Activated T-helper 17 cell treated with anti-CD3 and anti-CD28 coated beads, Interleukin-2, amount 50 U/mL, for 72 hours (primary cell): ENCODE data around the gene C1QTNF12. TPM values are rescaled to one million over a fixed set of nuclear protein-coding genes. Genes with fewer than 3 reads are reported as not detected.

ENCODE experiments used
- ATAC-seq: fragments of 150-1000 bp; cut with Tn5 transposase; replicated peaks from 2 replicates; pipeline ENCODE4 v1.10.0; 2021; ENCODE audit warnings: mild to moderate bottlenecking, moderate library complexity
- H3K27ac Mint-ChIP-seq: one replicate; pipeline ENCODE4 v1.8.0; 2022; ENCODE audit warnings: mixed read lengths
- H3K27me3 Mint-ChIP-seq: one replicate; pipeline ENCODE4 v1.8.0; 2022; ENCODE audit warnings: mixed read lengths
- H3K36me3 Mint-ChIP-seq: one replicate; pipeline ENCODE4 v1.8.0; 2022; ENCODE audit warnings: low read depth, mild to moderate bottlenecking, mixed read lengths
- H3K4me1 Mint-ChIP-seq: one replicate; pipeline ENCODE4 v1.8.0; 2022; ENCODE audit warnings: mixed read lengths
- H3K4me3 Mint-ChIP-seq: one replicate; pipeline ENCODE4 v1.8.0; 2022; ENCODE audit warnings: mild to moderate bottlenecking, mixed read lengths
- H3K9me3 Mint-ChIP-seq: one replicate; pipeline ENCODE4 v1.8.0; 2022; ENCODE audit warnings: mixed read lengths
- total RNA-seq, 2 donors: library from RNA; stranded (reverse); gene quantifications; one replicate each; pipeline ENCODE4 v1.2.3, GENCODE V29; 2022

Gene C1QTNF12
- total RNA-seq, 2 donors from 2014 or later, result 1.8 to 7.5 TPM

DNA sequence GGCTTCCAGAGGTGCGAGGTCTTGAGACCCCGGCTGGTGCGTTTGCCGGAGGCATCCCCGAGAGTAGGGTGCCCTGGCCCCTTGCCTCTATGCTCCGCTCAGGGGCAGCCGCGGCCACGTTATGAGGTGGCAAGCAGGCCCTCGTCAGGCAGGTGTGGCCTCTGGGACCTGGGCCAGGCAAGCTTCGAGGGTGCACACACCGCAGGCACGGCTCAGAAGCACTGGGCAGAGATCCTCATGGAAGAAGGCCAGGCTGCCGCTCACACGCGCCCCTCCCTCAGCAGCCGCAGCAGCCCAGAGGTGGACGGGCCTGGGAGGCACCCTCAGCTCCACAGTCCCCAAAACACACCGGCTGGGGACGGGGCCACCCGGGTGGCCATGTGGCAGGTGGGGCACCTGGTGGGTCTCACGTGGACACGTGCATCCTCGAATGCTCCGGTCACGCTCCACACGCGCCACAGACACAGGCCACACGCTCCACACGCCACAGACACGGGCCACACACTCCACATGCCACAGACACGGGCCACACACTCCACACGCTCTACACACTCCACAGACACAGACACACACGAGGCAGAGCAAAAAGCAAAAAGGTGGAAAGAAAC lies 21.2 kb downstream of the C1QTNF12 start:
- H3K27ac Mint-ChIP-seq, result peak overlapping the region; percentile 55
- no peaks in the 10 kb centered on the region for H3K9me3 Mint-ChIP-seq
- H3K27me3 Mint-ChIP-seq, result no peaks in the 10 kb centered on the region
- peaks cover 80% of the 10 kb centered on the region for H3K36me3 Mint-ChIP-seq
- no peak for ATAC-seq
- H3K4me1 Mint-ChIP-seq, result peaks cover 29% of the 10 kb centered on the region
- no peak overlapping the region for H3K4me3 Mint-ChIP-seq

DNA sequence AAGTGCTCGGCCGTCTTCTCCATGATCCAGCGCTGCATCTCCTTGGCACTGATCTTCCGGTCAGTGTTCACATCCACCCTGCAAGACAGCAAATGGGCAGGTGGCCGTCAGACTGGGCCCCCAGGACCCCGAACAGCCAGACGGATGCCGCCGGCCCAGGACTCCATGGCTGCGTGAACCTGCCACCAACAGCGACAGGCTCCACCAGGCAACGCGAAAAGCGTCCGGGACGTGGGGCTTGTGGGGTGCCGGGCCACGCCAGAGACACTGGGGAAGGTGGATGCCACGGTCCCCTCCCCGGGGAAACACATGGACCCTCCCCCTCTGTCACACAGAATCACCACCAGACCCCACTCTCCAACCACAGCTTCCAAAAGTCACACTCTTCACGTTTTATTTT lies 22.6 kb downstream of the C1QTNF12 start:
- no peaks in the 10 kb centered on the region for H3K9me3 Mint-ChIP-seq
- no peak overlapping the region for H3K27ac Mint-ChIP-seq
- no peak overlapping the region for H3K4me3 Mint-ChIP-seq
- H3K4me1 Mint-ChIP-seq, result peaks cover 26% of the 10 kb centered on the region
- H3K27me3 Mint-ChIP-seq, result no peaks in the 10 kb centered on the region
- no peak for ATAC-seq
- H3K36me3 Mint-ChIP-seq, result peaks cover 80% of the 10 kb centered on the region

DNA sequence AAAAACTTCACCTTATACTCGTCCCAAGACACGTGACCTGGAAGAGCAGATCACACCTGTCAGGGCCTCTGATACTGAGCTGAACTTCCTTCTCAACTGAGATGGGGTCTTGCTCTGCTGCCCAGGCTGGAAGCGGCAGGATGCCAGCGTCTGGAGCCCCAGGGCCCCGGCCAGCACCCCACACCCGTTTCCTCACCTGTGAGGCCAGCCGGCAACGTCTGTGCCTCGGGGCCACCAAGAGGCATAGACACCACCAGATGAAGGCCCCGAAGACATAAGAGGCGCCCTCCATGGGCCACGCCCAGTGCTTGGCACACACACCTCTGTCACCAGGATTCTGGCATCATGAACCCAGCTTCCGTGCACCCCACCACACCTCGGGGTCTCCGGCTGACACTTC lies 23.2 kb downstream of the C1QTNF12 start:
- Mint-ChIP-seq H3K9me3 (no peaks in the 10 kb centered on the region), H3K27me3 (no peaks in the 10 kb centered on the region), H3K36me3 (peaks cover 80% of the 10 kb centered on the region), H3K27ac (peak overlapping the region; percentile 75), H3K4me1 (peaks cover 26% of the 10 kb centered on the region), H3K4me3 (peak overlapping the region; percentile 29)
- ATAC-seq, result no peak

DNA sequence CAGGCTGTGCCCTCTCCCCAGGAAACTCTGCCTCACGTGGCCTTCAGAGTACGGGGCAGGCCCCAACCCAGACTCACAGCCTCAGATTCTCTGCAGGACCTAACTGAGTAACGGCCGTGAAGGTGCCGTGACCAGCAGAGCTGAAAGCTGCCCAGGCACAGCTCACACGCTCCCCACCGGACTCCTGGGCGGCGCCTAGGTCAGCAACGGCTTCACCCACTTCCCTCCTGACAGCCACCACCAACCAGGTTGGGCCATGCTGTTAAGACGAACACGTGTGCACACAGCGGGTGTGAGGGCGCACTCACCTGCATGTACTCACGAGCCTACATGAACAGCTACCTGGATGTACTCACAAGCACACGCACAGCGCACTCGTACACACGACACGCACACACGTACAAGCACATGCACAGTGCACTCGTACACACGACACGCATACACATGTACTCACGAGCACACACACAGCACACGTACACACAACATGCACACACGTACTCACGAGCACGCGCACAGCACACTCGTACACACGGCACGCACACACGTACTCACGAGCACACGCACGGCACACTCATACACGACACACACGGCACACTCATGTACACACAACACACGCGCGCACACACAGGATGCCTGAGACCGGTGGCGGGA lies 23.8 kb downstream of the C1QTNF12 start:
- Mint-ChIP-seq H3K4me1 (peaks cover 26% of the 10 kb centered on the region), H3K9me3 (no peaks in the 10 kb centered on the region), H3K27ac (peak overlapping the region; percentile 75), H3K36me3 (peaks cover 86% of the 10 kb centered on the region), H3K27me3 (no peaks in the 10 kb centered on the region), H3K4me3 (peak overlapping the region; percentile 29)
- ATAC-seq, result no peak

DNA sequence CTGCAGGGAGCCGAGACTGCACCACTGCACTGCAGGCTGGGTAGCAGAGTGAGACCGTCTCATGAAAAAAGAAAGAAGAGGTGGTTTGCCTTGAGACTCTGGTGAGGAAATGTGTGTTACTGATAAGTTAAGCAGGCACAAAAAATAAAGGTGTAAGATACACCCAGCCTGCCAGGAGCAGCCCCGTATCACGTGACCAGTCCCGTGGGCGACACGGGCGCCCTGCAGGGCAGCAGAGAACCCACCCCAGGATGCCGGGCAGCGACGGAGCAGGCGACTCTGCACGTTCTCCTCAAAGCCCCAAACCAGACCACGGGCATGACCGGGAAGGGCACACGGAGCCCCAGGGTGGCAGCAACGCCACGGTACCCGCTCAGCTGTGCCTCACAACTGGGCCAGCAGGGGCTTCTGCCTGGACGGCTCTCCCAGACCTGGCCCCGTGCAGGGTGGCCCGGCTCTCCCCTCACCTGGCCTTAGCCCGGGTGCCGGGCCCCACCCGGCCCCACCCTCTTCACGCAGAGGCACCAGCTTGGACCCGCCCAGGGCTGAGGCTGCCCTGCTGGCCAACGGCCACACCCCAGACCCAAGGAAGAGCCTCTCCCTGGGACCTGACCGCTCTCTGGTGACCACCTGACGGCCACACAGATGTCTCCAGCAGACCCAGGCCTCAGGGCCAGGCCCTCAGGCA lies 24.5 kb downstream of the C1QTNF12 start:
- H3K27ac Mint-ChIP-seq, result no peak overlapping the region
- H3K9me3 Mint-ChIP-seq, result no peaks in the 10 kb centered on the region

DNA sequence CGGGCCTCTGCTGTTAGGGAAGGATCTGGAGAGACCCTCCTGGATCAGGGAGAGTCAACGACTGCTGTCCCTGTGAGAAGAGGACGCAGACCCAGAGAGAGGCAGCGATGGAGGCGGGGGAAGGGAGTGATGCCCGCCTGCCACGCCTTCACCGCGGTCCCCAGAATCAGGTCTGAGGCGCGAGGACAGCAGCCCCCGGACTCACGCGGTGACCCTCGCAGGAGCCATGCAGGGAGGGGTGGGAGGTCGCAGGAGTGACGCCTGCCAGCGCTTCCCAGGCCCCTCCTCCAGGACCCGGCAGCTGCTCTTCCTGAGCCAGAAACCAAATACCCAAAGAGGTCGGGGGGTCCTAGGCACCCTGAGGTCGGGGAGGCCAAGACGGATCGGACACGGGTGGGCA lies 26.3 kb downstream of the C1QTNF12 start:
- Mint-ChIP-seq H3K4me3 (peak overlapping the region; percentile 95), H3K36me3 (peaks cover 97% of the 10 kb centered on the region), H3K9me3 (no peaks in the 10 kb centered on the region), H3K4me1 (peaks cover 22% of the 10 kb centered on the region), H3K27ac (peak overlapping the region; percentile 98), H3K27me3 (no peaks in the 10 kb centered on the region)
- ATAC-seq, result no peak

More for the DNA sequence above, 24.5 kb downstream of the C1QTNF12 start:
- Mint-ChIP-seq H3K4me3 (no peak overlapping the region), H3K36me3 (peaks cover 92% of the 10 kb centered on the region), H3K27me3 (no peaks in the 10 kb centered on the region), H3K4me1 (peaks cover 26% of the 10 kb centered on the region)
- no peak for ATAC-seq

DNA sequence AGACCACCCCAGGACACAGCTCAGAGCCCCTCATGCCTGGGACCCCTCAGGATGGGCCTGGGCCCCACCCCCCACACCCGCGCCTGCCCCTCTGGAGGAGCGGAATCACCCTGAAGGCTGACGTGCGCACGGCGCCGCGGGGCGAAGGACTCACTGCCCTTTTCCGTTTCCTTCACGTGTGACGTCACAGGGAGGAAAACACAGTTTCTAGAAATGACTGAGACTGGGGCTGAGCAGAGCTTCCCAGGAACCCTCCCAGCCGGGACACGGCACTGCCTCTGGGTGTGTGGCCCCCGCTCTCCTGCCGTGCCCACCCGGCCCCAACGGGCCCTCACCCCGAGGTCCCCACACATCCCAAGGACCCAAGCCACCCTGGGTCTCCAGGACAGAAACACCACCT lies 27.2 kb downstream of the C1QTNF12 start:
- no peaks in the 10 kb centered on the region for H3K9me3 Mint-ChIP-seq
- peaks cover 99% of the 10 kb centered on the region for H3K36me3 Mint-ChIP-seq
- H3K4me1 Mint-ChIP-seq, result peaks cover 22% of the 10 kb centered on the region
- H3K4me3 Mint-ChIP-seq, result peak overlapping the region; percentile 95
- ATAC-seq, result peak; percentile 52
- H3K27me3 Mint-ChIP-seq, result no peaks in the 10 kb centered on the region
- H3K27ac Mint-ChIP-seq, result peak overlapping the region; percentile 98

DNA sequence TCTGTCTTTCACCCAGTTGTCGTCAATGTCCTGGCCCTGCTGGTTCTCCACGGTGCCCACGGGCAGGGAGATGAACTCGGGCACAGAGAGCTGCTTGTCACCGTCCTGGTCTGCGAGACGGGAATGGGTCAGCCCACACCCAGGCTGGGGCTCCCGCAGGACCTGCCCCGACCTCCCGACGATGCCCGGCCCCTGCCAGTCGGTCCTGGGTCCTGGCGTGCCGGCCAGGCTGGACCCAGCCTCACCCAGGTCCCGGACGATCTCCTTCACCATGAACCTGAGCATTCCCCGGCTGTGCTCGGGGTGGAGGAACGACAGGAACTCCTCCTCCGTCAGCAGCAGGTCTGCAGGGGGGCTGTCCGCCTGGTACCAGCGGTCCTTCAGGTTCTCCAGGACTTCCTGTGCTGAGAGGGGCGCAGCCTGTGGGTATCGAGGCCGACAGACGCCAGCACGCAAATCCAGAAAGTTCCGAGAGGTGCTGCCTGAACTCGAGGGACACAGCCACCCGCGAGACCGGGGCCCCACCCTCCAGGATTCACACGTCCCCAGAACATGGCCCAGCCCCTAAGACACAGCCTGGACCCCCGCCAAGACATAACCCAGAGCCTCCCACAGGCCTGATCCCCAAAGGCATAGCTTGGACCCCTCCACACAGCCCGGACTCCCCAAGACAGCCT lies 27.9 kb downstream of the C1QTNF12 start:
- Mint-ChIP-seq H3K27me3 (no peaks in the 10 kb centered on the region), H3K9me3 (no peaks in the 10 kb centered on the region), H3K36me3 (peaks cover 99% of the 10 kb centered on the region), H3K27ac (peak overlapping the region; percentile 98), H3K4me3 (peak overlapping the region; percentile 95), H3K4me1 (peaks cover 22% of the 10 kb centered on the region)
- ATAC-seq, result no peak

DNA sequence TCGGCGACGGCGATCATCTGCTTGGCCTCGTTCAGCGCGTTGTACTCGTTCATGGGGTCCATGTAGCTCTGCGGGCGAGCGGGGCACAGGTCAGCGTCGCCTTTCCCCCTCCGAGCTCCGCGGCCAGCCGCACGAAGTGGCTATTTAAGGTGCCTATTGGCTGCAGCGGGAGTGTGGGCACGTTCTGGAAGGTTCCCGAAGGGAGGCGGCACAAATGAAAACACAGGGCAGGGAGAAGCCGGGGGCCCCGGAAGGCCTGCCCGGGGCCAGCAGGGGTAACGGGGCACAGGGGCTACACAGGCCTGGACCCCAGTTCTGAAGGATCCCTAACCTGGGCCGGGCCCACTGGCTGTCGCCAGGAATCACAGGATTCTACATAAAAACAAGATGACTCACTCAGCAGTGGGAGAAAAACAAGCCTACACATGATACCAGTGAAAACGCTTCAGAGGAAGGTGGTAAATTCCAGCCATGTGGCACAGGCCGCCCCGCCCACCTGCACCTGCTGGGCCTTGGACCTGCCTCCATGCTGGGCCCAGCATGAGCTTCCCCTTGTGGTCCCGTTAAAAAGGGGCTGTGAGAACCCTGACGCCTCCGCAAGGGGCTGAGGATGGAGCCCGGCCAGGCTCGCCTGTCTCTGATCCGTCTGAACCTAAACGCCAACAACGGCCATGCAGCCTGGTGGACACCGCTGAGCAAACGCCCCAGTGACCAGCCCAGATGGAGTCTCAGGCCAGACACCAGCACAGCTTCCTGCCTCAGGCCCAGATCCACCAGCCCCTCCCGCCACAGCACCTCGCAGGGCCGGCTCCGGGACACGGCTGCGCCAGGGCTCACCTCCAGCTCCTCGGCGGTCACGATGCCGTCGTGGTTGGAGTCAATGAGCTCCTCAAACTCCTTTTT lies 28.6 kb downstream of the C1QTNF12 start:
- Mint-ChIP-seq H3K9me3 (no peaks in the 10 kb centered on the region), H3K36me3 (peaks cover 100% of the 10 kb centered on the region), H3K4me3 (peak overlapping the region; percentile 95), H3K27ac (peak overlapping the region; percentile 98), H3K27me3 (no peaks in the 10 kb centered on the region), H3K4me1 (peaks cover 17% of the 10 kb centered on the region)
- peak; percentile 37 for ATAC-seq

DNA sequence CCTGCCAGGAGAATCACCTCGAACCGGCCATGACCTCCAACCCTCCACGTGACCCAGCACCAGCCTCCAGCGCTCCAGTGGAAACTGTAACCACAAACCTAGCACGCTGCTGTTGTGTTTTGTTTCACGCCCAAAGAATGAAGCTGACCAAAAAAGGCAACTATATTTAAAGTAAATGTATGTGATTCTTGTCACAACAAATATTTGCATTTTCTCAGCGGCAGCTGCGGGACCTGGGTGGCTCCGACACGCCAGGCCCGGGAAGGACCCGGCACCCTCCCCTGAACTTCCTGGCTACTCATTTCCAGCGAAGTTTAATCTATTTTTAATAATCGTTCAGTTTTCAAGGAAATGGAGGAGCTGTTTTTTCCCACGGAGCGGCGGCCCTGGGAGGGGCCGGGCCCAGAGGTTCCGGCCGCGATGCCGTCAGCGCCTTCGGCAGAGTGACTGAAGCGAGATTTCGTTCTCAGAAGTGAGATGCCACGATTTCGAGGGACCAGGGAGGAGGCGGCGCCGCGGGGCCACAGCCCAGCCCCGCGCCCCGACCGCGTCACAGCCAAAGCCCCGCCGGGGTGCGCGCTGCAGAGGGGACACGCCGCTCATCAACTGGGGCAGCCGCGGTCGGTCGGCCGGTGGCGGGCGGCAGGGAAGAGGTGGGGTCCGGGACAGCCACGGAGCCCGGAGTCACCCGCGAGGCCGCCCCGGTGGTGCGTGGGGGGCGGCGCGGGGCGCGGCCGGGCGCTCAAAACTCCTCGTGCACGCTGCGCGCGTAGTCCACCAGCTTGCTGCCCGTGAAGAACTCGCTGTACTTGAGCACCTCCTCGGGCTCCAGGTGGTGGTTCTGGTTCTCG lies 29.5 kb downstream of the C1QTNF12 start:
- peak; percentile 60 for ATAC-seq
- no peaks in the 10 kb centered on the region for H3K9me3 Mint-ChIP-seq
- peak overlapping the region; percentile 98 for H3K27ac Mint-ChIP-seq
- peaks cover 100% of the 10 kb centered on the region for H3K36me3 Mint-ChIP-seq
- H3K4me1 Mint-ChIP-seq, result peaks cover 14% of the 10 kb centered on the region
- H3K4me3 Mint-ChIP-seq, result peak overlapping the region; percentile 95
- H3K27me3 Mint-ChIP-seq, result no peaks in the 10 kb centered on the region

DNA sequence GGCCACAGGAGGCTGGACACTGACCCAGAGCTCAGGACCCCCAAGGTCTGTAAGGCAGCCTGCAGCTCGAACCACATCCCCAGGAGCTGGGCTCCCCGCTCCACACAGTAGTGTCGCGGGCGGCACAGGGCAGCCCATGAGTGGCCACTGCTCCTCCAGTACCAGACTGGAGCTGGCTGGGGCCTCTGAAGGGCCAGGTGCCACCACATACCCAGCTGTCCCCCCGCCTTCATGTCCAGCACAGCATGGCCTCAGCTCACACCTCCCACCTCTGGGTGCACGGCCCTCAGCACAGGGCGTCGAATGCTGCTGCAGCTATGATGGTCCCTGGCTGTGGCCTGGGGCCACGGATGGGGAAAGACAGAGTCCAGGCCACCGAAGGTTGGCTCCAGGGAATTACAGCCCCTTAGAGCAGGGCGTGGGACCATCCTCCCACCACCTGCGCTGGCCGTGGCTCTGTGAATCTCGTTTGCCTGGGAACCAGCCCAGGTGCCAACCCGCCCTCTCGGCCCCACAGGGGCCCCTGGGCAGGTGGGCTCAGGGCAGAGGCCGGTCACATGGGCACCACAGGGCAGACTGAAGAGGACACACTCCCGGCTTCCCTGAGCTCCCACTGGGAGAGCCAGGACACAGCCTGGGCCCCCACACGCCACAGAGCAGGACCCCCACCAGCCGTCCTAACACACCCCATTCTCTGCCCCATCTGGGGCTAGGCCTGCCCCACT lies 30.5 kb downstream of the C1QTNF12 start:
- H3K27ac Mint-ChIP-seq, result peak overlapping the region; percentile 98
- peaks cover 14% of the 10 kb centered on the region for H3K4me1 Mint-ChIP-seq
- no peaks in the 10 kb centered on the region for H3K27me3 Mint-ChIP-seq
- ATAC-seq, result no peak
- peak overlapping the region; percentile 95 for H3K4me3 Mint-ChIP-seq
- H3K9me3 Mint-ChIP-seq, result no peaks in the 10 kb centered on the region
- H3K36me3 Mint-ChIP-seq, result peaks cover 100% of the 10 kb centered on the region

DNA sequence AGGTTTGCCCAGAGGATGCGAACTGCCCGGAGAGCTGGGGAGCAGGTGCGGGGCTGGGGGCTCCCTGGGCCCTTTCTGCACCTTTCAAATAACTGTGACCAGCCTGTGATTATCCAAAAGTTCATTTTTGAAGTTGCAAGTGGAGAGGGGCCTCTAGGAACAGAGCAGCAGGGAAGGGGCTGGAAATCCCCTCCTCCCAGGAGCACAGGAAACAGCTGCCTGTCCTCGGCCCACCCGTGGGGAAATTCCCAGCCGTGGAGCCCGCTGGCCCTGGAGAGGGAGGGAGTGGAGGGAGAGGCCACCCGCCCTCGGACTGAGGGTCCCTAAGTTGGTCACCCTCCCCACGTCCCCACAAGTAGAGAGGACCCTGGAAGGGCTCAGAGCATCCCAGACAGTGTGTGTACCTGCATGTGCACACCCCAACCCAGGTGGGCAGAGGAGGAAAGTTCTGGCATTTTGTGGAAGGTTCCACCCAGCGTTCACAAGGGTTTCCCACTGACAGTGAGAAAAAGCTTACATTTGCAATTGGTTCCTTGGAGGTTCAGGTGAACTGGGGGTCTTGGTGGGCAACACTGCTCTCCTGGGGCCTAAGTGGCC lies 31.3 kb downstream of the C1QTNF12 start:
- Mint-ChIP-seq H3K27me3 (no peaks in the 10 kb centered on the region), H3K4me1 (peaks cover 9% of the 10 kb centered on the region), H3K36me3 (peaks cover 100% of the 10 kb centered on the region), H3K27ac (peak overlapping the region; percentile 98), H3K9me3 (no peaks in the 10 kb centered on the region), H3K4me3 (peak overlapping the region; percentile 95)
- ATAC-seq, result no peak
